A549 treated with RU486 at 1 μM for 4 hours (cell line): ENCODE results near the gene IFIT1. TPM values are rescaled to one million over a fixed set of nuclear protein-coding genes. Genes with fewer than 3 reads are reported as not detected.

ENCODE experiments used
- total RNA-seq: library from RNA; stranded (reverse); fragments of 200-300 nt; extraction: Qiagen RNA extraction; gene quantifications from 5 replicates; pipeline ENCODE4 v1.2.3, GENCODE V29; 2022; ENCODE audit warnings: low read depth

IFIT1 gene
- 4.3 to 7.0 TPM (median 5.3 TPM) in 5 replicates for total RNA-seq

DNA sequence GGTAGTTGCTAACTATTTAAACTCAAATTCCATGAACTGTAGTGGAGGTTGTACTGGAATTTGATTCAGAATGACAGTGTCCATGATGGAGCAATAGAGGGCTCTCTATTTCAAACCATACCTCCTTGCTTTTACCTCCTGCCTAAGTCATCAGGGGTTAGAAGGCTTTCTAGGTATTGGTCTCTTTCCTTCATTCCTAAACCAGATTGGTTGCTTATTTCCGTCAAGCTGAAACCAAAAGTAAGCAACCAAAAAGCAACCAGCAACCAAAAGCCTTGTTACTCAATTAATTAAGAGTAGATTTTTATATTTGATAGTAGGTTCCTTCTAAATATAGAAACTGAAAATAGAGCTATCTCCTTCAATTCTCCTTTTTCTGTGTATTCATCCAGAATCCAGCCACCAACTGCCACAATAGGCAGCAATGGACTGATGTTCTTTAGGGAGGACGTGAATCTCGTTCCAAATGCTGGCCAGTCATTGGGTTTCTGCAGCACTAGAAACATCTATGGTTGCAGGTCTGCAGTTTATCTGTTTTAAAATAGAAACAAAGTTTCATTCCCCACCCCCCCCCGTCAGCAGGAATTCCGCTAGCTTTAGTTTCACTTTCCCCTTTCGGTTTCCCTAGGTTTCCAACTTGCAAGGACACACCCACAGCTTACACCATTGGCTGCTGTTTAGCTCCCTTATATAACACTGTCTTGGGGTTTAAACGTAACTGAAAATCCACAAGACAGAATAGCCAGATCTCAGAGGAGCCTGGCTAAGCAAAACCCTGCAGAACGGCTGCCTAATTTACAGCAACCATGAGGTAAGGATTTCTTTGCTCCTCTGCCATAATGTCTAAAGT, at the start of gene IFIT1:
IFIT1 (plus strand) TSS at position 717 of the 850 bp plus-strand sequence; CDS start at position 807, 90 bp downstream.

DNA sequence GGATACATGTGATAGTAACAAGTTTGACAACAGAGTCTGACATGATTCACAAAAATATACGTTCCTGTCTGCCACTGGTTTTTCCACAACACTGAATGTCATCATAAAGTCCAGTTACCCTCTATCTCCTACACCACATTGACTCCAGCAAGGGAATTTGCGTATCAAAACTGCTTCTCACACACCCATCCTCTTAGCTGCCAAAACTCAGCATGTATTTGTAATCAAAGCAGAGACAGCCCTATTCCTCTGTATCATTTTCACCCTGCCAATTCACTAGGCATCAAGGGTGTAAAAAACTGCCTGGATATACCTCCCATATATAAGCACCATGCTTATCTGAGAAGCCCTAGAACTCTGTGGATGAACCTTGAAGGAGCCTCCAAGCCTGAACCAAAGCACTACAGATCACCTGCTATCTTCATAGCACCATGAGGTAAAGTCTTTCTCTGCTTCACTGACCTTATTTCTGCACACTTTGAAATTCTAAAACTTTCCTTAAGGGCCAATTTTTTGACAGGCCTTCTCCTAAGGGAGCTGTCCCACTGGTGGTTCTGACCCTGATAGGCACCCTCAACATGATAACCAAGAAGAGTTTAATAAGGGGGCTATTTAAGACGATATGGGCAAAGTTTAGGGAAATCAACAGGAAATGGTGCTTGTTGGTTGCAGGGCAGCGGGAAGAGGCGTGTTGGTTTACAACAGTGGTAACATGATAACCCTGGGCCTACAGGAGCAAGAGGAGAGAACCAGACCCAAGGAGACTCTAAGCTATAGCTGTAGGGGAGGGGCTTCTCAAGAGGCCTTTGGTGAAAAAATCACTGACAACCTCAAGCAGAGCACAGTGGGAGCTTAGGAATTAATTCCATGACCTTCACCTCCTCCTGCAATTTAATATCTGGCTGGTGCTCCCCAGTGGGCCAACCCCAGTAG, 14.5 kb upstream of the IFIT1 start, which contains the start of gene IFIT1B:
IFIT1B (plus strand) TSS at position 352 of the 933 bp plus-strand sequence; CDS start at position 432, 80 bp downstream.

GRCh38 chr10:89414146-89414878, 21.9 kb downstream of the IFIT1 start, which contains the start of gene IFIT5:
TSS of gene IFIT5 (plus strand) at chr10:89414568. CDS start at chr10:89414799, 231 bp downstream.

Other genes starting within 250 kb of the IFIT1 start
- 0.09 to 0.13 TPM in 2 of 5 replicates, not detected in the others for gene CH25H, start 185.3 kb upstream of the IFIT1 start, total RNA-seq
- gene LIPA, start 140.8 kb upstream of the IFIT1 start, total RNA-seq = 36.2 to 54.7 TPM (median 47.8 TPM) in 5 replicates
- gene IFIT2, start 90.6 kb upstream of the IFIT1 start, total RNA-seq = 2.5 to 4.8 TPM (median 3.6 TPM) in 5 replicates
- gene IFIT3, start 64.6 kb upstream of the IFIT1 start, total RNA-seq = 4.9 to 8.8 TPM (median 6.9 TPM) in 5 replicates
- gene IFIT1B, start 14.6 kb upstream of the IFIT1 start, total RNA-seq = not detected in 5 replicates
- gene IFIT5, start 21.9 kb downstream of the IFIT1 start, total RNA-seq = 6.0 to 11.3 TPM (median 8.4 TPM) in 5 replicates
- 0.05 TPM in 1 of 5 replicates, not detected in the others for gene SLC16A12, start 143.0 kb downstream of the IFIT1 start, total RNA-seq